ENCODE results near the gene XPO6. TPM values are rescaled to one million over a fixed set of nuclear protein-coding genes. Genes with fewer than 3 reads are reported as not detected.
"Not testable (repeated sequence)": the region's sequence is repeated elsewhere in the genome, so short reads cannot be mapped to it uniquely, and the experiment has no call there.

The XPO6 gene
- polyA plus RNA-seq, 3 donors = 79.7 to 85.3 (median 84.8) TPM

GRCh38 chr16:28131181-28131580 is 80.6 kb downstream of the XPO6 start:
- no peak for DNase-seq (ENCODE audit: extremely low read depth in 1 of 11, low read depth in 9 of 11, low spot score in 4 of 11)

GRCh38 chr16:28130099-28131088 is 81.4 kb downstream of the XPO6 start:
- no peak for DNase-seq (ENCODE audit: extremely low read depth in 1 of 11, low read depth in 9 of 11, low spot score in 4 of 11)

GRCh38 chr16:28126684-28127620 is 84.8 kb downstream of the XPO6 start:
- no peak for DNase-seq (ENCODE audit: extremely low read depth in 1 of 11, low read depth in 9 of 11, low spot score in 4 of 11)

- DNase-seq (ENCODE audit: extremely low read depth in 1 of 11, low read depth in 9 of 11, low spot score in 4 of 11) = no peak
Observed at GRCh38 chr16:28125592-28125991, 86.2 kb downstream of the XPO6 start.

GRCh38 chr16:28121527-28121926 is 90.2 kb downstream of the XPO6 start:
- no peak for DNase-seq (ENCODE audit: extremely low read depth in 1 of 11, low read depth in 9 of 11, low spot score in 4 of 11)

DNA sequence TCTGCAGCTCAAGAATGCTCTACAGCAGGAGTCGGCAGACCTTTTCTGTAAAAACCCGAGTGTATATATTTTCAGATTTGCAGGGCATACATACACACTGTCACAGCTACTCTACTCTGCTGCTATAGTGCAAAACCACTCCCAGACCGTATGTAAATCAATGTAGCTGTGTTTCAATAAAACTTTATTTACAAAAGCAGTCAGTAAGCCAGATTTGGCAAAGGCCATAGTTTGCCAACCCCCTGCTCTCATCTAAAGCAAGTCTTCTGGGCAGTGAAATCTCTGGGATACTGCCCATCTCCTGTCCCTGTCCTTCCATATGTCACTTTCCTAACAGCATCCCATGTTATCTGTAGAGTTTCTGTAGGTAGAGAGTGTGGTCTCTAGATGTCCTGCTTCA is 91.0 kb downstream of the XPO6 start:
- no peak for DNase-seq (ENCODE audit: extremely low read depth in 1 of 11, low read depth in 9 of 11, low spot score in 4 of 11)

- DNase-seq (ENCODE audit: extremely low read depth in 1 of 11, low read depth in 9 of 11, low spot score in 4 of 11) = no peak
Observed at GRCh38 chr16:28118637-28119036, 93.1 kb downstream of the XPO6 start.

DNA sequence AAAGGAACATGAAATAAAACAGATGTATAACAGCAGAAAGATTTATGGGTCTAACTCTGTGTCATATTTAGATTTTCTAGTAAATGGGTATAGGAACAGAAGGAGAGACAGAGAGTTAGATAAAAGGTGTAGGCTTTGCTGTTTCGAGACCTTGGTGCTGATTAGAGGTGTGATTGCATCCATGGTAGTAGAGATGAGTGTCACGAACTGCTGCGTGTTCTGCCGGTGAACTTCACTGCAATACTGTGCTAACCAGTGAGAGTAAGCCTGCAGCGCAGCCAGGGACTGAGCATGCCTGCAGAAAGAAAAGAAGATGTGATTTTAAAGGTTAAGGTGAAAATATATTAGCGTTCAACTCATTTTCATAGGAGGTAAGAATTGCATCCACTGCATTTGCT is 94.6 kb downstream of the XPO6 start:
- no peak for DNase-seq (ENCODE audit: extremely low read depth in 1 of 11, low read depth in 9 of 11, low spot score in 4 of 11)

DNA sequence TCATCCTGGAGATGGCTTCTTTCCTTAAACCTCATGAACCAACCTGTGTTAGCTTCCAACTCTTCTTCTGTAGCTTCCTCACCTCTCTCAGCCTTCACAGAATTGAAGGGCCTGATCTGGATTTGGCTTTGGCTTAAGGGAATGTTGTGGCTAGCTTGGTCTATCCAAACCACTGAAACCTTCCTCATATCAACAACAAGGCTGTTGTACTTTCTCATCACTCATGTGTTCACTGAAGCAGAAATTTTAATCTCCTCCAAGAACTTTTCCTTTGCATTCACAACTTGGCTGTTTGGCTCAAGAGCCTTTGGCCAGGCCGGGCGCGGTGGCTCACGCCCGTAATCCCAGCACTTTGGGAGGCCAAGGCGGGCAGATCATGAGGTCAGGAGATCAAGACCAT is 95.9 kb downstream of the XPO6 start:
- DNase-seq (ENCODE audit: extremely low read depth in 1 of 11, low read depth in 9 of 11, low spot score in 4 of 11) = not testable (repeated sequence)

GRCh38 chr16:28112908-28113307 is 98.9 kb downstream of the XPO6 start:
- DNase-seq (ENCODE audit: extremely low read depth in 1 of 11, low read depth in 9 of 11, low spot score in 4 of 11) = no peak

GRCh38 chr16:28110977-28111376 is 100.8 kb downstream of the XPO6 start:
- DNase-seq (ENCODE audit: extremely low read depth in 1 of 11, low read depth in 9 of 11, low spot score in 4 of 11) = no peak

DNA sequence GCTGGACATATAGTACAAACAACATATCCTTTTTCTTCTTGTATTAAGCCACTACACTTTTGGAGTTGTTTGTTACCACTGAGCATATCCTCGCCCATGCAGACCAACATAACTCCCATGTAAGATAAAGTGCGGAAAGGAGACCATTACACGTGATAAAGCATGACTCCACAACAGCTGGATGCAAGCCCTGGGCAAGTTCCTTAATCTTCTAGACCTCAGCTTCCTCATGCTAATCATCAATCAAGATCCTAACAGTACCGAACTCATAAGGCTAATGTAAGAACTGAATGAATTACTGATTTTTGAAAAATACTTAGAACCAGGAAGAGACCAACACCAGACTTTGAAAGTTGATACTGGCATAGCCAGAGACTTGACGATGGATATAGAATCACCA is 101.3 kb downstream of the XPO6 start:
- no peak for DNase-seq (ENCODE audit: extremely low read depth in 1 of 11, low read depth in 9 of 11, low spot score in 4 of 11)

- DNase-seq (ENCODE audit: extremely low read depth in 1 of 11, low read depth in 9 of 11, low spot score in 4 of 11) = no peak
Observed at GRCh38 chr16:28110074-28110473, 101.7 kb downstream of the XPO6 start.

- DNase-seq (ENCODE audit: extremely low read depth in 1 of 11, low read depth in 9 of 11, low spot score in 4 of 11) = no peak
Observed at GRCh38 chr16:28108590-28109247, 103.0 kb downstream of the XPO6 start.

GRCh38 chr16:28107232-28107631 is 104.5 kb downstream of the XPO6 start:
- no peak for DNase-seq (ENCODE audit: extremely low read depth in 1 of 11, low read depth in 9 of 11, low spot score in 4 of 11)

GRCh38 chr16:28106467-28107215 is 105.1 kb downstream of the XPO6 start:
- DNase-seq (ENCODE audit: extremely low read depth in 1 of 11, low read depth in 9 of 11, low spot score in 4 of 11) = no peak

- DNase-seq (ENCODE audit: extremely low read depth in 1 of 11, low read depth in 9 of 11, low spot score in 4 of 11) = no peak
Observed at GRCh38 chr16:28105954-28106353, 105.8 kb downstream of the XPO6 start.

DNA sequence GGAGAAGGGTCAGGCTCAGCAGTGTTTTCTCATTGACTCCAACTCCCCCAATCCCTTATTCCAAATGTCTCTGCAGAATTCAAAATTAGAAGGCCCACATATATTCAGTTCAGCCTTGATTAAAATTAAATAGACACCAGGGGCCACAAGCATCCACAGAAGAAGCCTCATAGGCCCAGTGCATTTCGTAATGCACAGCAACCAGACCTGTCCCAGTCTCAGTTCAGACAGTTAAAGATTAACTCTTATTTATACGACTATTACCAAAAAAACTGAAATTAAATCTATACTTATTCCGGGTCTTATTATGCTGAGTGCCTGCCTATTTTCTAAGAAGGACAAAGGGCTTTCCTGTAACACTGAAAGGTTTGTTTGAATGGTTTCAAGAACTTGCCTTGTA is 106.5 kb downstream of the XPO6 start:
- DNase-seq (ENCODE audit: extremely low read depth in 1 of 11, low read depth in 9 of 11, low spot score in 4 of 11) = no peak

DNA sequence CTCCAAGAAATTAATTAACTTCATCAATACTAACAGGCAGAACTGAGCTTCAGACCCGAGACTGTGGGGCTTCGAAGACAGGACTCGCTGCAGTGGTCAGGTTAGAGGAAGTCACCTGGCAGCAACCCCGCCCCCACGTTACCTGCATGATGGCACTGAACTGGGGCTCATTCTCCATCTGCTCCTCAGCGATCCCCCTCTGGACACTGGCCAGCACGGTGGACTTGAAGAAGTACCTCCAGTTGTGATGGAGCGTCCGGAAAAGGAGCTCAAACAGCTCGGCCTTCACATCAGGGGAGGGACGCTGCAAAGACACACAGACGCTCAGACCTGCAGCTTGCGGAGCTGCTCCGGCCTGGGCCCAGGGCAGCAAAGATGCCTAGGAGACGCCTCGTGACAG is 107.4 kb downstream of the XPO6 start:
- DNase-seq (ENCODE audit: extremely low read depth in 1 of 11, low read depth in 9 of 11, low spot score in 4 of 11) = no peak

Measured in renal cortex interstitium (tissue), 11 donors.